Rectal smooth muscle tissue (tissue), 1 donor: ENCODE results near the gene MATK.

Source experiments
- H3K27ac ChIP-seq: one replicate; pipeline ENCODE4 v1.7.0; 2013; ENCODE audit warnings: low read depth, low read length, inconsistent platforms
- H3K27me3 ChIP-seq: one replicate; pipeline ENCODE4 v1.7.0; 2013; ENCODE audit warnings: low read length; ENCODE audit not compliant: control insufficient read depth, insufficient read depth
- H3K36me3 ChIP-seq: one replicate; pipeline ENCODE4 v1.7.0; 2013; ENCODE audit warnings: low read length; ENCODE audit not compliant: control insufficient read depth, insufficient read depth
- H3K4me1 ChIP-seq: one replicate; pipeline ENCODE4 v1.7.0; 2013; ENCODE audit warnings: low read length; ENCODE audit not compliant: control insufficient read depth, insufficient read depth
- H3K4me3 ChIP-seq: one replicate; pipeline ENCODE4 v1.7.0; 2013; ENCODE audit warnings: low read length
- H3K9ac ChIP-seq: one replicate; pipeline ENCODE4 v1.7.0; 2013; ENCODE audit warnings: low read length

MATK gene

GRCh38 chr19:3798137-3798536 is 12.0 kb upstream of the MATK start:
- H3K36me3 ChIP-seq, result no peaks in the 10 kb centered on the region
- H3K9ac ChIP-seq, result no peak overlapping the region
- H3K27ac ChIP-seq, result no peak overlapping the region
- no peaks in the 10 kb centered on the region for H3K4me1 ChIP-seq
- H3K4me3 ChIP-seq, result no peak overlapping the region
- H3K27me3 ChIP-seq, result peaks cover 9% of the 10 kb centered on the region

- H3K36me3 ChIP-seq, result no peaks in the 10 kb centered on the region
- H3K4me3 ChIP-seq, result no peak overlapping the region
- H3K27me3 ChIP-seq, result no peaks in the 10 kb centered on the region
- no peak overlapping the region for H3K27ac ChIP-seq
- H3K9ac ChIP-seq, result no peak overlapping the region
- H3K4me1 ChIP-seq, result no peaks in the 10 kb centered on the region
These were observed 10.2 kb upstream of the MATK start for GRCh38 chr19:3796358-3796757.

GRCh38 chr19:3793799-3794198 is 7.6 kb upstream of the MATK start:
- Histone ChIP-seq H3K27ac (no peak overlapping the region), H3K36me3 (no peaks in the 10 kb centered on the region), H3K4me1 (no peaks in the 10 kb centered on the region), H3K4me3 (no peak overlapping the region), H3K9ac (no peak overlapping the region), H3K27me3 (no peaks in the 10 kb centered on the region)

DNA sequence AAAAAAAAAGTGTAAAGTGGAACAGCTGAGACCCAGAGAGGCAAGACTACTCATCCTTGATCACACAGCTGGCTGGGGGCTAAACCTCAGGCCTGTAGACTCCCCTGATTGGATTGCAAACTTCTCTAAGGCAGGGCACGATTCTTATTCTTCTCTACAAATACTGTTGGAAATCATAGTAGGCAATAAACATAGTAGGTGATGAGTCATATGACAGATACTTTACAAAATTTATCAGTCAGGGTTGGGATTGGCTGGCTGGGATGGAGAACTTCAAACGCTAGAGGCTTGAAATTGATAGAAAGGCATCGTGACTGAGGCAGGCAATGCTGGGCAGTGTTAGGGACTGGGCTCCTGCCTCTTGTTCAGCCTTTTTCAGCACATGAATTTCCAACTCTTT is 5.9 kb upstream of the MATK start:
- no peaks in the 10 kb centered on the region for H3K36me3 ChIP-seq
- no peaks in the 10 kb centered on the region for H3K4me1 ChIP-seq
- H3K27me3 ChIP-seq, result no peaks in the 10 kb centered on the region
- H3K27ac ChIP-seq, result no peak overlapping the region
- H3K4me3 ChIP-seq, result no peak overlapping the region
- no peak overlapping the region for H3K9ac ChIP-seq

DNA sequence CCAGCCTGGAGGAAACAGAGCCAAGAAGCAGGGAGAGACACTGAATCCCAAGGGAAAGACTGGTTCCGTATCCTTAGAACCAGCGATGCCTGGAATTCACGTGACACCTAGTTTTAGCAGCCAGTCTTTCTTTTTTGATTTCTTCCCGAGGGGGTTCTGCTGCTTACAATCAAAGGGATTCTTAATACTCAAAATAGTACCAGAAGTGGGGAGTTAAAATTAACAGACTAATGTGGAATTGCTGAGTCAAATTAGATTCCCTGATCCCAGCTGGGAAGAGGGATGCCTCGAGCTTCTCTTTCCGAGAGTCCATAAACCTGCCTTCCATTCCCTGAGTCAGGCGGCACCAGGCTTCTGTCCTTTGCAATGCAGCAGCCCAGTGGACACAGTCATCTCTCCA is 4.8 kb upstream of the MATK start:
- H3K36me3 ChIP-seq, result no peaks in the 10 kb centered on the region
- H3K27ac ChIP-seq, result no peak overlapping the region
- no peaks in the 10 kb centered on the region for H3K4me1 ChIP-seq
- no peak overlapping the region for H3K4me3 ChIP-seq
- no peaks in the 10 kb centered on the region for H3K27me3 ChIP-seq
- H3K9ac ChIP-seq, result no peak overlapping the region

DNA sequence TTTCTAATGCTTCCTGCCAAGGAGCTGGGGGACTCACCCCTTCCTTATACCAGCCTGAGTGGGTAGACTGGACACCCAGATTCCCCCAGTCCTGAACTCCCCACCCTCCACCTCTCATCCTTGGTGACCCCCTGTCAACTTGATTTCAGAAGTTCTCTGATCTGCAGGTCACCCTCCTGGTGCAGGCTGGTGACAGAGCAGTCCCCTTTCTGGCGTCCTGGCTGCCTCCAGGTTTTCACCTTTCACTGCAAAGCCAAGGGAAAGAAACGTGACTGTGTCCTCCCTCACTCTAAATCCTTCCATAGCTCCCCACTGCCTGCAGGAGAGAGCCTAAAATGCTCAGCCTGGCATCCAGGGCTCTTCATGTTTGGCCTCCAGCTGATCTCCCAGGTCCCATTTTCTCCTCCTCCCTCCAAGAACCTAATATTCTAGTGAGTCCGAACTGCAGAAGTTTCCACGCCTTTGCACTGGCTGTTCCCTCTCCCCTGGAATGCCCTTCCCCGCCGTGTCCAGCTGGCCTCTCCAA is 4.1 kb upstream of the MATK start:
- Histone ChIP-seq H3K4me3 (no peak overlapping the region), H3K27ac (no peak overlapping the region), H3K36me3 (no peaks in the 10 kb centered on the region), H3K4me1 (no peaks in the 10 kb centered on the region), H3K9ac (no peak overlapping the region), H3K27me3 (no peaks in the 10 kb centered on the region)

- H3K36me3 ChIP-seq, result no peaks in the 10 kb centered on the region
- no peak overlapping the region for H3K4me3 ChIP-seq
- no peak overlapping the region for H3K27ac ChIP-seq
- peaks cover 6% of the 10 kb centered on the region for H3K27me3 ChIP-seq
- no peak overlapping the region for H3K9ac ChIP-seq
- no peaks in the 10 kb centered on the region for H3K4me1 ChIP-seq
These were observed 3.0 kb upstream of the MATK start for GRCh38 chr19:3788996-3789778.

DNA sequence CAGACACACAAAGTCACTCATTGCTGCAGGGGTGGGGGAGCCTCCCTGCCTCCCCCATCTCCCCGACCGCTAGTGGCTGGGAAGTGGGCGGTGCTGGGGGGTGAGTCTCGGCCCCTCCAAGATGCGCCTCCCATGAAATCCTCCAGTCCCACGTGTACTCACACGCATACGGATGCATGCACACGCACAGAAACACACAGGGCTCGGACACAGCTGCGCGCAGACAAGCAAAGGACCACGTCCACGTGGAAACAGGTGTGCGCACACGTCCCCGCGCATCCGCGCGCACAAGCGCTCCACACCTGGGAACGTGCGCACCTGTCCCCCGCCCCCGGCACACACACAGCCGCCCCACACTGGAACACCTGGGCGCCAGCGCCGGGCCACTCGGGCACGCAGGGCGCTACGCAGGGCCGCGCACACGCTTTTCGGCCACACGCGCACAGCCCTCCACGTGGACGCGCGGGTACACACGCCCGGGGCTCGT is 687 bp downstream of the MATK start:
- H3K9ac ChIP-seq, result no peak overlapping the region
- H3K36me3 ChIP-seq, result no peaks in the 10 kb centered on the region
- H3K27me3 ChIP-seq, result peaks cover 6% of the 10 kb centered on the region
- H3K27ac ChIP-seq, result no peak overlapping the region
- H3K4me3 ChIP-seq, result peak overlapping the region; percentile 44
- no peaks in the 10 kb centered on the region for H3K4me1 ChIP-seq

DNA sequence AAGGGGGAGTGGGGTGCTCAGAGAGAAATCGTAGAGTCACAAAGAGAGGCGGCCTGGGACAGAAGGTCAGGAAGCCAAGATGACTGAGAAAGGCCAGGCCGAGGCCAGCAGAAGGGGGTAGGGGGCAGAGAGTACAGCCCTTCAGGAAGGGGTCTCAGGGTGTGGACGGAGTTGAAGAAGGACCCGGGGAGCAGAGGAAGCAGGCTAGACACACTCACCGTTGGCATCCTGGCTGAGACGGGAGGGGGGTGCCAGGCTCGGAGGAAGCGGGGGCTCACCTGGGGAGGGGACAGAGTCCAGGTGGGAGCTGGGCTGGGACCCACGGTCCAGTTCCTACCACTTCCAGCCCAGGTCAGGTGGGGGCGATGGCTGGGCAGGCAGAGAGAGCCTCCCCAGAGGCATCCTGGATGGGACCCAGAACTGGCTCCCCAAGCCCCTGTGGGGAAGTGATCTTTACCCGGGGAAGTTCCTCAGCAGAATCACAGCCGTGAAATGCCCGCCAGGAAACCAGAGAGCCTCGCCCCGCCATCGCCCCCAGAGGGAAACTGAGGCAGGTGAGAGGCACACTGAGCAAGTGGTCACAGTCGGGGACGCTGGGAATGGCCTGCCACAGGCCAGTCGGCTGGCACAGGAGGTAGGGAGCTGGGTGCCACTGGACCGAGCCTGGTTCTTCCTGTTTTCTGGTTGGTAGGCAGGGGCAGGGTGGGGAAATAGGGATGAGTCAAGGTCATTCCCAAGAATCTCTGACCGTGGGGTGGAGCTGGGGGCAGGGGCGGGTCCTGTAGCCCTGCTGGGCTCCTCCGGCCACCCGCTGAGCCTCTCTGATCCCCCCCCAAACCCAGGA is 1.4 kb downstream of the MATK start:
- Histone ChIP-seq H3K36me3 (no peaks in the 10 kb centered on the region), H3K27ac (no peak overlapping the region), H3K9ac (no peak overlapping the region), H3K4me1 (no peaks in the 10 kb centered on the region), H3K27me3 (peaks cover 6% of the 10 kb centered on the region), H3K4me3 (peak overlapping the region; percentile 44)

DNA sequence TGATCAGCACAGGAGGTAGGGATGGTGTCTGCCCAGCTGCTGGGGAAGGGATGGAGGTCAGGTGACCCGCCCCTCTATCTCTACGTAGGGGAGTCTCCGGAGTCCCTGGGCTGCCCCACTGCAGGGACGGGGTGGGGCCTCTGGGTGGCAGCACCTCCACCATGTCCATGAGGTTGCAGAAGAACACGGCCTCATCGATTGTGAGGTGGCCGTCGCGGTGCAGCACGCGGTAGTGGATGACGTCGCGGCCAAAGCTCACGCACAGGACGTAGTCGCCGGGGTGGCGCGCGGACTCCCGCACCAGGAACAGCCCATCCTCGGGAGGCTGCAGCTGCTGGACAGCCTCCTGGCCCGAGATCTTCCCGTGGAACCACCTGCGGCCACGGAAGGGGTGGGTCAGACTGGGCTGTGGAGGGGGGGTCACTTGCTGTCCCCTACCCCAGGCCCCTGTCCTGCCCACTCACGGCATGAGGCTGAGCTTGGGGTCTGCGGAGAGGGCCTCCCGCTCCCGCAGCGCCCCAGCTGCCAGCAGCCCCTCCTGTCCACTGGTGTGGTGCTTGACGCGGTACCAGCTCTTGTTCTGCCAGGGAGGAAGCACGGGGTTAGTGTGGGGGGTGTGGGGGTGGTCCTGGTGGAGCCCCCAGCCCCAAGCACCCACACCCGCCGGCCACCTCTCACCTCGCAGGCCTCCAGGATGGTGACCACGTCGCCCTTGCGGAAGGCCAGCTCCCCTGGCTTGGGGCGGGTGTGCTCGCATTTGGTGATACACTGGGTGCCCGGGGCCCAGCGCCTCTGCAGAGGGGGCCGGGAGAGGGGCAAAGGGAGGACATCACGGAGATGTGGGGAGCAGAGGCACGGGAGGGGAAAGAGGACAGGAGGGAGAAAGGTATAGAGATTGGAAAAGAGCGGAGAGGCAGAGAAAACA is 2.3 kb downstream of the MATK start:
- peaks cover 6% of the 10 kb centered on the region for H3K27me3 ChIP-seq
- no peak overlapping the region for H3K4me3 ChIP-seq
- no peak overlapping the region for H3K9ac ChIP-seq
- no peaks in the 10 kb centered on the region for H3K36me3 ChIP-seq
- H3K27ac ChIP-seq, result no peak overlapping the region
- H3K4me1 ChIP-seq, result no peaks in the 10 kb centered on the region

DNA sequence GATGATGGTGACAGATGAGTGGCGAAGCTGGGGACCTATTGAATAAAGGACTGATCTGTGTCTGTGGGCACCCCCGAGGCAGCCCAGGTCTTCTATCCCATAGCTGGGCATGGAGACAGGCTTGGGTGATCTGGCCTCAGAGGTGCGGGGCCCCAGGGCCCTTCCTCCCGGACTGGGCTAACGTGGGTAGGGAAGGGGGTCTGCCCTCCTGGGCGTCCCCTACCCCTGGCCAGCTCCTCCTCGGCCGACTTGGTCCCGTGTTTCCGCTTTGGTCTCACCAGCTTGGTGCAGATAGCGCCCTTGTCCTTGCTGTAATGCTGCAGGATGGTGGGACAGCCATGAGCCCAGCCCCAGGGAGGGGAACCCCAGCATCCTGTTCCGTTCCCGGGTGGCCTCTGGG is 3.3 kb downstream of the MATK start:
- Histone ChIP-seq H3K9ac (no peak overlapping the region), H3K4me1 (no peaks in the 10 kb centered on the region), H3K27me3 (peaks cover 6% of the 10 kb centered on the region), H3K27ac (no peak overlapping the region), H3K4me3 (no peak overlapping the region), H3K36me3 (no peaks in the 10 kb centered on the region)

GRCh38 chr19:3782330-3782729 is 3.9 kb downstream of the MATK start:
- H3K27ac ChIP-seq, result no peak overlapping the region
- H3K4me1 ChIP-seq, result no peaks in the 10 kb centered on the region
- no peak overlapping the region for H3K4me3 ChIP-seq
- H3K27me3 ChIP-seq, result peaks cover 6% of the 10 kb centered on the region
- no peak overlapping the region for H3K9ac ChIP-seq
- H3K36me3 ChIP-seq, result no peaks in the 10 kb centered on the region
